Endothelial cell (in vitro differentiated cells): ENCODE data around the gene DSG2. TPM values are rescaled to one million over a fixed set of nuclear protein-coding genes. Genes with fewer than 3 reads are reported as not detected.
A peak's percentile ranks its signal among the peaks of the same experiment; 100 is the strongest.

ENCODE experiments used
- DNase-seq: peaks from one replicate; pipeline ENCODE4 v3.0.0; 2021; ENCODE audit warnings: low spot score
- H3K27ac Mint-ChIP-seq: one replicate; pipeline ENCODE4 v1.8.0; 2021; ENCODE audit warnings: mixed read lengths, inconsistent platforms; ENCODE audit not compliant: unreplicated experiment
- H3K27me3 Mint-ChIP-seq: one replicate; pipeline ENCODE4 v1.8.0; 2021; ENCODE audit warnings: mild to moderate bottlenecking, moderate library complexity, mixed read lengths, inconsistent platforms; ENCODE audit not compliant: unreplicated experiment
- H3K36me3 Mint-ChIP-seq: one replicate; pipeline ENCODE4 v1.8.0; 2021; ENCODE audit warnings: mild to moderate bottlenecking, low read depth, mixed read lengths, inconsistent platforms; ENCODE audit not compliant: unreplicated experiment
- H3K4me1 Mint-ChIP-seq: one replicate; pipeline ENCODE4 v1.8.0; 2021; ENCODE audit warnings: mild to moderate bottlenecking, mixed read lengths, inconsistent platforms; ENCODE audit not compliant: unreplicated experiment
- H3K4me3 Mint-ChIP-seq: one replicate; pipeline ENCODE4 v1.8.0; 2021; ENCODE audit warnings: mild to moderate bottlenecking, mixed read lengths, inconsistent platforms; ENCODE audit not compliant: unreplicated experiment
- H3K9me3 Mint-ChIP-seq: one replicate; pipeline ENCODE4 v1.8.0; 2021; ENCODE audit warnings: mixed read lengths, inconsistent platforms; ENCODE audit not compliant: unreplicated experiment
- total RNA-seq: library from RNA; stranded (reverse); fragmentation: NEBNext Ultra II Directional; extraction: Animal tissue kit (Norgen Biotek cat#: 25700); gene quantifications from one replicate; pipeline ENCODE4 v1.2.1, GENCODE V29; 2021; ENCODE audit not compliant: unreplicated experiment
- TF ChIP-seq, protein P1 (sequence below): fragments of 200-600 bp; sonication (generic); IDR thresholded peaks from one replicate; pipeline ENCODE4 v1.5.0; 2021; ENCODE audit warnings: antibody characterized with exemption; ENCODE audit not compliant: unreplicated experiment

Gene DSG2
- total RNA-seq, 1 donor from 2014 or later: 60.5 TPM

DNA sequence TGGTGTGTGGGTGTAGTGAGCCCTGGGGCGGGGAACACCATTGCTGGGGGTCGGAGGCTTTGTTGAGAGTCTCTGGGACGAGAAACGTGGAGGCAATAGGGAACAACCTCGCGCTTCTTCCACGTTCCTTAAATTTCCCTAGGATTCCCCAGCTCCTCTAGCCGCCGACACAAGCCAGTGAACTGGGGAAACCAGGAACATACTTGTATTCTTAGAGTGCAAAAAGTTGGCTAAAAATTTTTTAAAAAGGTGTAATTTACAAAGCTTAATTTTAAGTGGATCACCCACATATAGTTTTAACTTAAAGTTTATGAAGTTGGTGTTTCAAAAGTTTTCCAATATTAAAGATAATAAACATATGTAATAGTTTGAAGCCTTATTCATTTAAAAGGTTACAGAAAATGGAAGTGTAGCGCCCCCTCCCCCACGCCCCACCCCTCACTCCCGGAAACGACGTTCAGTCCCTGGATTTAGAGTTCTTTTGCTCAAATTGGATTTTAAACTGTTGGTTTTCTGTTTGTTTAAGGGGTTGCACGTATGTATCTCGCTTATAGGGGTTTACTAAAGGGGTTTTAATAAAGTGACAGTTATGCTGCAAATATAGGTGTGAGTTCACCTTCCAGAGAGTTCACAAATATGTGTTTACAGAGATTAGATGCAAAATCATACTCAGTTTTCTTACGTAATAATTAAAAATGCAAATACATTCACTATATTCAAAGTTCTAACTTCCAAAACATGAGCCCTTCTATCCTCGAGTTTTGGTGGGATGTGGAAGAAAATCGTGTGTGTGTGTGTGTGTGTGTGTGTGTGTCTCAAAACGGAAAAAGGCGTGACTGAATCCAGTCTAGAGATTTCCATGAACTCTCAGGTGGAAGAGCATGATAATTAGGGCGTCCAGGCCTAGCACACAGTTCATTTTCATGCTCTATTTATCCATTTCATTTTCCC is 872 bp downstream of the DSG2 start:
- H3K27me3 Mint-ChIP-seq: peaks cover 2% of the 10 kb centered on the region
- peak overlapping the region; percentile 77 for H3K27ac Mint-ChIP-seq
- DNase-seq: no peak
- TF ChIP-seq, protein P1, sequence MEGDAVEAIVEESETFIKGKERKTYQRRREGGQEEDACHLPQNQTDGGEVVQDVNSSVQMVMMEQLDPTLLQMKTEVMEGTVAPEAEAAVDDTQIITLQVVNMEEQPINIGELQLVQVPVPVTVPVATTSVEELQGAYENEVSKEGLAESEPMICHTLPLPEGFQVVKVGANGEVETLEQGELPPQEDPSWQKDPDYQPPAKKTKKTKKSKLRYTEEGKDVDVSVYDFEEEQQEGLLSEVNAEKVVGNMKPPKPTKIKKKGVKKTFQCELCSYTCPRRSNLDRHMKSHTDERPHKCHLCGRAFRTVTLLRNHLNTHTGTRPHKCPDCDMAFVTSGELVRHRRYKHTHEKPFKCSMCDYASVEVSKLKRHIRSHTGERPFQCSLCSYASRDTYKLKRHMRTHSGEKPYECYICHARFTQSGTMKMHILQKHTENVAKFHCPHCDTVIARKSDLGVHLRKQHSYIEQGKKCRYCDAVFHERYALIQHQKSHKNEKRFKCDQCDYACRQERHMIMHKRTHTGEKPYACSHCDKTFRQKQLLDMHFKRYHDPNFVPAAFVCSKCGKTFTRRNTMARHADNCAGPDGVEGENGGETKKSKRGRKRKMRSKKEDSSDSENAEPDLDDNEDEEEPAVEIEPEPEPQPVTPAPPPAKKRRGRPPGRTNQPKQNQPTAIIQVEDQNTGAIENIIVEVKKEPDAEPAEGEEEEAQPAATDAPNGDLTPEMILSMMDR: no peak
- H3K4me1 Mint-ChIP-seq: peaks cover 14% of the 10 kb centered on the region
- no peaks in the 10 kb centered on the region for H3K9me3 Mint-ChIP-seq
- peaks cover 3% of the 10 kb centered on the region for H3K36me3 Mint-ChIP-seq
- peak overlapping the region; percentile 98 for H3K4me3 Mint-ChIP-seq

DNA sequence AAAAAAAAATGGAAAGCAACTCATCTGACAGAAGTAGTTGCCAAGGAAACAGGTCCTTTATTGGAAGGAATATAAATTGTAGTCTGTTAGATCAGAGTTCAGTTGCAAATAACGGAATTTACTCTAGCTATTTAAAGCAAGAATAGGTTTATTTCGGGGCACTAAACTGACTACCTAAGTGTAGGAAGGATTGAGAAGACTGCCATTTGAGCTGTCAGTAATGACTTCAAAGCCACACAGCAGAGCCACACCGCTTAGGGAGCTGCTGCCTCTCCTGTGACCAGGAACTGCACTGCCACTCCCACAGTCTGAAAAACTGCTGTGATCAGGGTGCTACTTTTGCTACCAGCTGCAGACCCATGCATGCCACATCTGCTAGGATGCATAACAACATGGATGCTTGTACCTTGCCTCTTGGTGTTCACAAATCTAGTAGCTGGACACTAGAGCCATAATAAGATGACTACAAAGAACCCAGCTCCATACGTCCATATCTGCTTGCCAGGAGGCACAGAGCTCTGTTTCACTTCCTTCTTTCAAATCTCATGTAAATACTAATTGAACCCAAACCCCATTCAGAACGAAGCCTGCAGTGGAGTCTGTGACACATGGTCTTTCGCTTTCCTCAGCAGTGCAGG is 2.2 kb downstream of the DSG2 start:
- Mint-ChIP-seq H3K36me3 (peaks cover 3% of the 10 kb centered on the region), H3K27ac (no peak overlapping the region), H3K4me3 (no peak overlapping the region), H3K9me3 (no peaks in the 10 kb centered on the region), H3K27me3 (peaks cover 2% of the 10 kb centered on the region), H3K4me1 (peaks cover 14% of the 10 kb centered on the region)
- no peak for DNase-seq
- TF ChIP-seq, protein P1: no peak

DNA sequence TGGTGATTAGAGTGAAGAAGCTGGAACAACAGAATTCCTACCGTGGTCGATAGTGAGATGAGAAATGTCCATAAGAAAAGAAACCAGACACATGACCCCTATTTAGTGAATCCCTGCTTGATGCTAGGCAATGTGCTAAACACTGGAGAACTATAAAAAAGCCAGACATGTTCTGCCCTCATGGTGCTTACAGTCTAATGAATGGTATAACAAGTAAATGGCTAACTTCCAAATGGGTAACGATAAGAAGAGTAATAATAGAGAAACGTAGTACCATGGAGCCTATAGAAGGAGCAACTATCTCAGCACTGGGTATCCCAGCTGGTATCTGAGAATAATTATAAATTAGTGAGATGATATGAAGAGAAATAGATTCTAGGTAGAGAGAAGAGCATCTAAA is 5.0 kb downstream of the DSG2 start:
- TF ChIP-seq, protein P1: no peak
- peaks cover 3% of the 10 kb centered on the region for H3K36me3 Mint-ChIP-seq
- H3K9me3 Mint-ChIP-seq: no peaks in the 10 kb centered on the region
- DNase-seq: no peak
- H3K4me1 Mint-ChIP-seq: peaks cover 14% of the 10 kb centered on the region
- H3K27me3 Mint-ChIP-seq: peaks cover 2% of the 10 kb centered on the region
- H3K27ac Mint-ChIP-seq: no peak overlapping the region
- H3K4me3 Mint-ChIP-seq: no peak overlapping the region

DNA sequence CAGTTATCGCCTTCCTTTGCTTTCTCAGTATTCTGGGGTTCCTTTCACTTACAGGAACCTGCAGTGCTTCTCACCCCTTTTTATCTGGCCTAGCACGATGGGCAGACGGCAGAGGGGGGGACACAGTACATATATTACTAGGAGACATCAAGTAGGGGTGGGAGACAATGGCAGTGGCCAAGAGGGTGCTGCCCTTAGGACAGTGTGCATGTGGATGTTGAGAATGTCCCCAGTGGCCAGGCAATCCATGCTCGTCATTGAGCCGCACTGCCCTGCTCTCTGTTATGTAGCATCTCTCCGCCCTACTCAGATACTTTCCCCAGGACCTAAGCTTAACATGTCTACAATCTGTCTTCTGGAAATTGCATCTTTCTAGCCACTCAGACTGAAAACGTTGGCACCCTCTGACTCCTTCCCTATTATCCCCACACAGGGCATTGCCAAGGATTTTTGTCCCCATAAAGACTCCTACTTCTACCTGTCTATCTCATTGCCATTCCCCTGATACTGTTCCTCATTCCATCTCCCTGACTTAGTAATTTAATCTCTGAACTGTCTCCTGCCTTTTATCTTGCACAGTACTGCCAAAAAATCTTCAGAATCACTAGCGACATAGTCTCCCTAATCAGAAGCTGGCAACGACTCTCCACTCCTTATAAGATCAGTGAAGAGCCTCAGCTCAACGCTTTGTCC is 6.6 kb downstream of the DSG2 start:
- Mint-ChIP-seq H3K4me3 (no peak overlapping the region), H3K4me1 (peaks cover 7% of the 10 kb centered on the region), H3K9me3 (no peaks in the 10 kb centered on the region), H3K36me3 (no peaks in the 10 kb centered on the region), H3K27ac (no peak overlapping the region), H3K27me3 (no peaks in the 10 kb centered on the region)
- TF ChIP-seq, protein P1: no peak
- no peak for DNase-seq
